ENCODE data around the gene SMG6.

The SMG6 gene

GRCh38 chr17:2042390-2042847 lies 261.2 kb downstream of the SMG6 start (continued):
- no peak for TF ChIP-seq PATZ1 (CRISPR knock-in tag; IDR thresholded peaks at IDR 0.05; ENCODE audit: borderline replicate concordance)

GRCh38 chr17:2041561-2042389 lies 261.8 kb downstream of the SMG6 start, which contains the start of gene OVCA2:
OVCA2 (plus strand) TSS chr17:2042022; CDS start chr17:2042048, 26 bp downstream.
- TF ChIP-seq GLIS3 (CRISPR knock-in tag; IDR thresholded peaks at IDR 0.05) = peak; percentile 37; the same call in 1 of the 2 replicates
- TF ChIP-seq ZNF565 (CRISPR knock-in tag; conservative IDR thresholded peaks at IDR 0.05; ENCODE audit: low read depth) = no peak
- TF ChIP-seq ZC3H10 (CRISPR knock-in tag; IDR thresholded peaks at IDR 0.05) = peak; percentile 60; the same call in 1 of the 2 replicates
- TF ChIP-seq ZNF70 (CRISPR knock-in tag; IDR thresholded peaks at IDR 0.05) = 0 out of 2 replicates have a peak, but pooled peaks have one; percentile 17
- no peak for TF ChIP-seq ZNF8 (CRISPR knock-in tag; IDR thresholded peaks at IDR 0.05)
- ATAC-seq = peak; percentile 89

GRCh38 chr17:2040942-2041560 lies 262.5 kb downstream of the SMG6 start:
- no peak for TF ChIP-seq BACH2 (CRISPR knock-in tag; IDR thresholded peaks at IDR 0.05; ENCODE audit: borderline replicate concordance)
- TF ChIP-seq RARB (CRISPR knock-in tag; IDR thresholded peaks at IDR 0.05) = no peak
- TF ChIP-seq TSHZ2 (CRISPR knock-in tag; IDR thresholded peaks at IDR 0.05) = no peak
- ATAC-seq = no peak; the same call in 2 of the 3 replicates

GRCh38 chr17:2040219-2040827 lies 263.3 kb downstream of the SMG6 start:
- no peak for ATAC-seq
- TF ChIP-seq ZC3H10 (CRISPR knock-in tag; IDR thresholded peaks at IDR 0.05) (no peak), GLIS3 (CRISPR knock-in tag; IDR thresholded peaks at IDR 0.05) (no peak), RARB (CRISPR knock-in tag; IDR thresholded peaks at IDR 0.05) (no peak), ZNF8 (CRISPR knock-in tag; IDR thresholded peaks at IDR 0.05) (no peak), BACH2 (CRISPR knock-in tag; IDR thresholded peaks at IDR 0.05; ENCODE audit: borderline replicate concordance) (no peak), TOX (CRISPR knock-in tag; IDR thresholded peaks at IDR 0.05; ENCODE audit: borderline replicate concordance) (no peak), PATZ1 (CRISPR knock-in tag; IDR thresholded peaks at IDR 0.05; ENCODE audit: borderline replicate concordance) (no peak), POU6F1 (CRISPR knock-in tag; IDR thresholded peaks at IDR 0.05; ENCODE audit: borderline replicate concordance, low read depth) (no peak), SNAI2 (CRISPR knock-in tag; IDR thresholded peaks at IDR 0.05) (no peak), ZNF70 (CRISPR knock-in tag; IDR thresholded peaks at IDR 0.05) (no peak), TSHZ2 (CRISPR knock-in tag; IDR thresholded peaks at IDR 0.05) (no peak), ZFP3 (CRISPR knock-in tag; IDR thresholded peaks at IDR 0.05) (no peak), ARNTL (CRISPR knock-in tag; IDR thresholded peaks at IDR 0.05; ENCODE audit: borderline replicate concordance, low read depth) (no peak), CSRNP3 (CRISPR knock-in tag; IDR thresholded peaks at IDR 0.05) (no peak), ISL1 (CRISPR knock-in tag; IDR thresholded peaks at IDR 0.05) (no peak), ZFP30 (CRISPR knock-in tag; IDR thresholded peaks at IDR 0.05) (no peak), OSR1 (CRISPR knock-in tag; IDR thresholded peaks at IDR 0.05) (no peak)
